Rectal smooth muscle tissue (tissue), 1 donor: ENCODE data around the gene INTS3.
"Not testable (repeated sequence)": the region's sequence is repeated elsewhere in the genome, so short reads cannot be mapped to it uniquely, and the experiment has no call there.

Experiments used
- H3K27ac ChIP-seq: one replicate; pipeline ENCODE4 v1.7.0; 2013; ENCODE audit warnings: low read depth, low read length, inconsistent platforms
- H3K27me3 ChIP-seq: one replicate; pipeline ENCODE4 v1.7.0; 2013; ENCODE audit warnings: low read length; ENCODE audit not compliant: control insufficient read depth, insufficient read depth
- H3K36me3 ChIP-seq: one replicate; pipeline ENCODE4 v1.7.0; 2013; ENCODE audit warnings: low read length; ENCODE audit not compliant: control insufficient read depth, insufficient read depth
- H3K4me1 ChIP-seq: one replicate; pipeline ENCODE4 v1.7.0; 2013; ENCODE audit warnings: low read length; ENCODE audit not compliant: control insufficient read depth, insufficient read depth
- H3K4me3 ChIP-seq: one replicate; pipeline ENCODE4 v1.7.0; 2013; ENCODE audit warnings: low read length
- H3K9ac ChIP-seq: one replicate; pipeline ENCODE4 v1.7.0; 2013; ENCODE audit warnings: low read length

INTS3 gene

DNA sequence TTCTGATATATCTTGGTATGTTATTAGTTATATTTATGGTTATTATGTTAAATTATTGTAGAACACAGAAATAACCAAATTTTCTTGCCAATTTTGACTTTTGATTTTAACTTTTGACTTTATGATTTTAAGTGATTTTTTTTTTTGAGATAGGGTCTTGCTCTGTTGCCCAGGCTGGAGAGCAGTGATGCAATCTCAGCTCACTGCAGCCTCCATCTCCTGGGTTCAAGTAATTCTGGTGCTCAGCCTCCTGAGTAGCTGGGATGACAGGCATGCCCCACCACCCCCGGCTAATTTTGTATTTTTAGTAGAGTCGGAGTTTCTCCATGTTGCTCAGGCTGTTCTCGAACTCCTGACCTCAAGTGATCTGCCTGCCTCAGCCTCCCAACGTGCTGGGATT, 3.2 kb upstream of the INTS3 start:
- not testable (repeated sequence) for H3K27me3 ChIP-seq, H3K36me3 ChIP-seq, H3K4me3 ChIP-seq, H3K27ac ChIP-seq, H3K9ac ChIP-seq, H3K4me1 ChIP-seq

DNA sequence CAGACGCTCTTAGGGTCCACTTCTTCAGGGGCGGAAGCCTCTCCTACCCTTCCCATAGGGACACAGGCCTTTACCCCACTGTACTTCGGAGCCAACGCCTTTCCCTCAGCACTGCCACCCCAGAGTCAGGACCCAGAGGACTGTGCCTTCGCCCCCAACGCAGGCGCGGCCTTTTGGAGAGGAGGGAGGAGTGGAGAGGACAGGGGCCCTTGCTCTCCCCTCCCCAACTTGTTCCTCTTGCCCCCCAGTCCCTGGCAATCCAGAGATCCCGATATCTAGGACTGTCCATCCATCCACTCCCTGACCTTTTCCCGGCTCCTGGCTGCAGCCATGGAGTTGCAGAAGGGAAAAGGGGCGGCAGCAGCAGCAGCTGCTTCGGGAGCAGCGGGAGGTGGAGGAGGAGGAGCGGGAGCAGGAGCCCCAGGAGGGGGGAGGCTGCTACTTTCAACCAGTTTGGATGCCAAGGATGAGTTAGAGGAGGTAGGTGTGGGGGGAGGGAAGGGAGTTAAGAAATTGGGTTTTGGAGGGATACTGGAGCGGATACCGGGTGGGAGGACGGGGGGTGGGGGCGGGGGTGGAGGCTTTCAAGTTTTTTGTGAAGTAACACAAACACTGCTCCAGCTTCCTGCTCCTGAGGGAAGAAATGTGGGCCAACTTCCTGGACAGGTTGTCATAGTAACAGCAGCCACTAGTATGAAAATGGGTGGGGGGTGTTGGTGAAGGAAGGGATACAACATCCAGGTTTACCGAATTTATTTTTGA, 636 bp downstream of the INTS3 start:
- H3K27me3 ChIP-seq, result no peaks in the 10 kb centered on the region
- peak overlapping the region; percentile 98 for H3K27ac ChIP-seq
- peaks cover 6% of the 10 kb centered on the region for H3K4me1 ChIP-seq
- peak overlapping the region; percentile 100 for H3K9ac ChIP-seq
- H3K4me3 ChIP-seq, result peak overlapping the region; percentile 96
- no peaks in the 10 kb centered on the region for H3K36me3 ChIP-seq

DNA sequence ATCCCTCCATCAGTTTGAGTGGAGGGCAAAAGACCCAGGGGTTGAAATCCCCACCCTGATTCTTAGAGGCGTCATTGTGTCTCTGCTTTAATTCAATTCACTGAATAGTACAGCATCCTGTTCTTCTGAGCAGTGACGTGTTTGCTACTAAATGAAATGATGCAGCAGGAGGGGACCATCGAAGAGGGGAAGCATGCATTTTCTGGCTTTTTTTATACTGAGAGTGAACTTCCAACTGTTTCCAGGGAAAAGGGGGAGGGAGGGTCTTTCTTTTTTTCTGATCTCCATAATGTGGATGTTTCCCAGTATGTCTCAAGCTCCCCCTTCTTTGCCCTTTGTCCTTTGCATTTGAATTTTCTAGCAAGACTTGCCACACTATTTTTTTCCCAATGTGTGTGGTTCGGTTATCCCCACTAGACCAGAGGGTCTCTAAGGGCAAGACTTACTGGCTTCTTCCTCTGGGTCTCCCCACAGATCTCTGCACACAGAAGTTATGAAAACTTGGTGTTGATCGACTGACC, 2.7 kb downstream of the INTS3 start:
- peaks cover 14% of the 10 kb centered on the region for H3K4me1 ChIP-seq
- no peak overlapping the region for H3K27ac ChIP-seq
- H3K36me3 ChIP-seq, result no peaks in the 10 kb centered on the region
- no peaks in the 10 kb centered on the region for H3K27me3 ChIP-seq
- no peak overlapping the region for H3K9ac ChIP-seq
- no peak overlapping the region for H3K4me3 ChIP-seq

DNA sequence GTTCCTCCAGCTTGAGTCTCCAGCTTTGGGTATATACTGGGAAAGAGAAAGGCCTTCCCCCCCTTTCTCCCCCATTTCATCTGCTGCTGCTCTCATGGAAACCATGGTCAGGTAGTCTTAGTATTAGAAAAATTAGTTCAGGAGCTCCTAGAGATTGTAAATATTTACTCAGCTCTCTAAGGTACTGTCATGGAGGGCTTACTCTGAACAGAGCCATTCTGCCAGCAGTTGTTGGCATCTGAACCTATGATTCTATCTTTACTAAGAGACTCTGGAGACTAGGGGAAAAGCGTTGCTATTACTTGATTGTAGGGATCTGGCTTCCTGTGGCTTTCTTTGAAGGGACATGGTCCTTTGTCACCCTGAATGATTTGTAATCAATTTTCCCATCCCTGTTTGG, 6.1 kb downstream of the INTS3 start:
- Histone ChIP-seq H3K27ac (peak overlapping the region; percentile 56), H3K27me3 (no peaks in the 10 kb centered on the region), H3K4me3 (no peak overlapping the region), H3K4me1 (peaks cover 12% of the 10 kb centered on the region), H3K9ac (no peak overlapping the region), H3K36me3 (no peaks in the 10 kb centered on the region)

DNA sequence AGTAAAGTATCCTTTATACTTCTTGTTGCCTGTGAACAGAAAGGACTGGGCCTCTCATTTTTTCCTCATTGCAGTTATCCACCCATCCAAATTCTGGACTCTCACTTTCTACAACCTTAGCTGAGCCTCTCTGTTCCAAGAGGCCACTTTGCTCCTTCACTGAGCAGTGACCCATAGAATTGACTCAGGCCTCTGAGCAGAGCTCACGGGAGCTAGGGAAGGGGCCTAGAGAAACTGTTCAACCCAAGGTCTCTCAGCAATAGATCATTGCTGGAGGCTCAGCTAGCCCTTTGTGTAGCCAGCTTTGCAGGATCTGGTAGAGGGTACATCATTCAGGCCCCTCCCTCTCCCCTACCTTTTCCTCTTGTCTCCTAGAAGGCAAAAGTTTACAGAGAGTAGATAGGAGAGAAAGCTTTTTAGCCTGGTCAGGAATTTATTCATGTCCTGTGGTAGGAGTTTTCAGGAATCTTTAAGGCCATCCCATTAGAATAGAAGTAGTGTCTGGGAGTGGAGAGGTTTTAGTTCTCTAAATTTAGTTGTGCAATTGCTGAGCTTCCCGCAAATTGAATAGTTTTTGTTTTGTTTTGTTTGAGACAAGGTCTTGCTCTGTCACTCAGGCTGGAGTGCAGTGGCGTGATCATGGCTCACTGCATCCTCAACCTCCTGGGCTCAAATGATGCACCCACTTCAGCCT, 6.7 kb downstream of the INTS3 start:
- Histone ChIP-seq H3K9ac (no peak overlapping the region), H3K36me3 (no peaks in the 10 kb centered on the region), H3K27ac (peak overlapping the region; percentile 56), H3K27me3 (no peaks in the 10 kb centered on the region), H3K4me1 (peaks cover 8% of the 10 kb centered on the region), H3K4me3 (no peak overlapping the region)

DNA sequence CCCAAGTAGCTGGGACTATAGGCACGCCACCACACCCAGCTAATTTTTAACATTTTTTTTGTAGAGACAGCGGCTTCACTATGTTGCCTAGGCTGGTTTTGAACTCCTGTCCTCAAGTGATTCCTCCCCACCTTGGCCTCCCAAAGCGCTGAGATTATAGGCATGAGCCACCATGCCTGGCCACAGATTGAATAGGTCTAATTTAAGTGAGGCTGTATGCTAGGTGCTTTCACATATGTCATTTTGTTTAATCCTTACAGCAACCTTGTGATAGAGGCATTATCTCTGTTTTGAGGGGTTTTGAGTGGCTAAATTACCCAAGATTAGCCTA, 7.2 kb downstream of the INTS3 start:
- no peak overlapping the region for H3K27ac ChIP-seq
- no peak overlapping the region for H3K9ac ChIP-seq
- H3K27me3 ChIP-seq, result no peaks in the 10 kb centered on the region
- H3K4me1 ChIP-seq, result peaks cover 8% of the 10 kb centered on the region
- H3K4me3 ChIP-seq, result no peak overlapping the region
- no peaks in the 10 kb centered on the region for H3K36me3 ChIP-seq

DNA sequence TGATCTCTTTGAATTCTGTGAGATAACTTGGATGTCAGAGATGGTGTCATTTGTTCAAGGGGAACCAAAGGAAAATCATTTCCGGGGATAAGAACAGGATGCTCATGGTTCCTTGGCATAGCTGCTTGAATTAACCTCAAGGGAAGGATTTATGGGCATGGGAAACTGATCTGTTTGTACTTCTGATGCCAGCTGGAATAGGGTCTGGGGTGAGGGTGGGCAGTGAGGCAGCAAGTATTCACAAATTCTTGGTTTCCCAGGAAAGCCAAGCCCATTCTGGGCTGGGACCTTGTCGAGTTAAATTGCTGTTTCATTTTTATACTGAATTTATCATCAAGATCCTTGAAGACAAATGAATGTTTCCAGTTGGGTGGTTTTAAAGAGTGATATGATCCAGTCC, 14.1 kb downstream of the INTS3 start:
- H3K4me1 ChIP-seq, result peaks cover 4% of the 10 kb centered on the region
- no peak overlapping the region for H3K27ac ChIP-seq
- H3K27me3 ChIP-seq, result no peaks in the 10 kb centered on the region
- H3K36me3 ChIP-seq, result peaks cover 15% of the 10 kb centered on the region
- no peak overlapping the region for H3K9ac ChIP-seq
- H3K4me3 ChIP-seq, result no peak overlapping the region

DNA sequence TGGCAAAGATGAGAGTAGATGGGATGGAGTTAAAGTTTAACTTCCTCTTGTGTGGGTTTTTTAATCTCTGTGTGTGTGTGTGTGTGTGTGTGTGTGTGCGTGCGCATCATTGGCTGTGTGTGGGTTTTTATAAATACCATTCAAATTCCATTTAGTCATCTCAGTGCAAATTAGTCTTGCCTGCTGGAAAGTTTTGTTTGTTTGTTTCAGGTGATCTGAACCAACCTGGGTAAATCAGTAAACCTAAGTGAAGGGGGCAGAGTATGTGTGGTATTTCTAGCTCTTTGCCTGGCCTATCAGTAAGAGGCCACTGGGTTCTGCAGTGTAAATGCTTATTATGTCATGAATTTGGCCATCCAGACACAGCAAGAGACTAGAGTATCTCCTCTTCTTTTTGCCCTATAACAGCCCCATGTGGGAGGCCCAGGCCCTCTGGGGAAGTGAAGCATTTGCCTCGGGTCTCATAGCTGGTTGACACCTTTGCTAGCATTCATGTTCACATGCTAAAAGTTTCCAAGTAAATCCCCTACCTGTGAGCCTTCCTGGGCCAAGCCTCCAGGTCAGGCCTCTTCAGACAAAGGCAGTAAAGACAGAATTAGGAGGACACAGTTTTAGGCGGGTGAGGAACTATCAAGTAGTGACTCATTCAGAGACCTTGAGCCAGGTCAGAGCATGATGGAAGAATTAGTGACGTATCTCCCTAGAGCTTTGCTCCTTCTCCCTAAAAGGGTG, 14.7 kb downstream of the INTS3 start:
- Histone ChIP-seq H3K9ac (no peak overlapping the region), H3K4me3 (no peak overlapping the region), H3K27ac (peak overlapping the region; percentile 22), H3K4me1 (peaks cover 6% of the 10 kb centered on the region), H3K36me3 (peaks cover 20% of the 10 kb centered on the region), H3K27me3 (no peaks in the 10 kb centered on the region)

DNA sequence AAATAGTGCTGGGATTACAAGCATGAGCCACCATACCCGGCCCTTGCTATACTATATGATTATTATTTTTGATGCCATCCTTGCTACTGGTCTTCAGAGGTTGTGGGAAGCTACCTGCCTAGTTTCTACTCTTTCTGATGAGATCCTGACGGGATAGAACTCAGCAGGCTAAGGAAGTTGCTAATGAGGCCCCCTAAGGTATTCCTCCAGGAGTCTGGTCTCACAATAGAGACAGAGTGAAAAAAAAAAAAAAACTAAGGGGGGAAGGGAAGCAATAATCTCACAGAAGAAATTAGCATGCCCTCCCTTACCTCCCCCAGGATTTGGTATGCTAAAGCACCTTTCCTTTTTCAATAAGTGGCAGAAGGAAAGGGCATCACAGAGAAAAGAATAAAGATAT, 17.6 kb downstream of the INTS3 start:
- Histone ChIP-seq H3K36me3 (peaks cover 24% of the 10 kb centered on the region), H3K27ac (peak overlapping the region; percentile 7), H3K4me1 (peaks cover 15% of the 10 kb centered on the region), H3K27me3 (no peaks in the 10 kb centered on the region), H3K4me3 (no peak overlapping the region), H3K9ac (no peak overlapping the region)

DNA sequence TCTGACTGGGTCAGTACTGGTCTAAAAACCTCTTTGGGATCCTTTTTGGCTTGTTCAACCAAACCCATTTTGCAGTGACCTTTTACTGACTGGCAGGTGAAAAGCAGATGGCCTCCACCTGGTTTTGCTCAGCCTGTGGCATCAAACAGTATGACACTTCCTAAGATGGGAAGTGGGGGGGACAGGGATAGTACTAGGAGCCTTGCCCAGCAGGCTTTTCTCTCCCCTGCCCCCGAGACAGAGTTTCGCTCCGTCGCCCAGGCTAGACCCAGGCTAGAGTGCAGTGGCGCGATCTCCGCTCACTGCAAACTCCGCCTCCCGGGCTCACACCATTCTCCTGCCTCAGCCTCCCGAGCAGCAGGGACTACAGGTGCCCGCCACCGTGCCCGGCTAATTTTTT, 18.3 kb downstream of the INTS3 start:
- H3K27ac ChIP-seq, result peak overlapping the region; percentile 17
- H3K36me3 ChIP-seq, result peaks cover 24% of the 10 kb centered on the region
- no peak overlapping the region for H3K9ac ChIP-seq
- H3K27me3 ChIP-seq, result no peaks in the 10 kb centered on the region
- H3K4me1 ChIP-seq, result peaks cover 15% of the 10 kb centered on the region
- no peak overlapping the region for H3K4me3 ChIP-seq

DNA sequence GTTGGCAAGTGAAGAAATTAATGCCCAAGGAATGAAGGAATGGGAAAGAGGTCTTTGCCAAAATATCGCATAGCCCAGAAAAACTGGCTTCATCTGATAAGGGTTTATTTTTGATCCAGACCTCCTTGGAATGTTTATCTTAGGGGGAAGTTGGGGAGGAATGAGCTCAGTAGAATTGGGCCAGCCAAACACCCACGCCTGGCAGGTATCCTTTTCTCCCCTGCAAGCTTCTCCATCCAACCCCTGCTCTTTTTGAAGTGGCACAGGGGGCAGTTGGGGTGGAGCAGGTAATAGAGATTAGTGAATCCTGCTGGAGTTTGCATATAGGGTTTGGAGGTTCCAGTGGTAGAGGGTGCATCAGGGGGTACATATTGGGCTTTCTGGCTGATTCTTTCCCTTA, 21.1 kb downstream of the INTS3 start:
- peaks cover 15% of the 10 kb centered on the region for H3K4me1 ChIP-seq
- H3K27me3 ChIP-seq, result no peaks in the 10 kb centered on the region
- H3K36me3 ChIP-seq, result peaks cover 34% of the 10 kb centered on the region
- no peak overlapping the region for H3K4me3 ChIP-seq
- no peak overlapping the region for H3K27ac ChIP-seq
- H3K9ac ChIP-seq, result no peak overlapping the region

DNA sequence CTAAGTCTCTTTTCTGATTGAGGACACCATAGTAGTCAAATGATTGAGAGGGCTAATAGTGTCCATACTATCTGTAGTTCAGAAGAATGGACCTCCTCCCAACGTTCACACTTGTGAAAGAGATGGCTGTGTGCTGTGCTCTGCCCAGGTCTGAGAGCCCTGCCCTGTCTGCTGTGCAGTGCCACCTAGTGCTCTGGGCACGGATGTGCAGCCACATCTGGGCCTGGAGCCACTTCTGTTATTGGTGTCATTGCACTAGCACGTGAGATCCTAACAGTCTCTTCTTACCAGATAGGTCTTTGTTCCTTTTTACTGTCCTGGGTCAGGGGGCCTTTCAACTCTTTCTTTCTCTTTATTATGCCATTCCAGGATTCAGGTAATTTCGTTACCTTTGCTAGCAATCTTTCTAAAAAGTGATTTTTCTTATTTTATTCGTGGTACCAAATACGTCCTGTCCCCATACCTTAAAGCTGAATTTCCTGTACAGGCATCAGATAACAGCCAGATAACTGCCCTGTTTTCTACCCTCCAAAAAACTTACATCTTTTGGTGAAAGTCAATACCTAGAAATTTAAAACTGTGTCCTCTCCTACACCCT, 21.7 kb downstream of the INTS3 start:
- Histone ChIP-seq H3K9ac (no peak overlapping the region), H3K27ac (no peak overlapping the region), H3K4me1 (peaks cover 15% of the 10 kb centered on the region), H3K27me3 (no peaks in the 10 kb centered on the region), H3K4me3 (no peak overlapping the region), H3K36me3 (peaks cover 40% of the 10 kb centered on the region)
